C4-2B (cell line): Measurements from ENCODE around the gene NFAT5.

Experiments
- CTCF ChIP-seq: fragments of 450-650 bp; conservative IDR thresholded peaks from 2 replicates; pipeline ENCODE4 v1.5.1; 2017; ENCODE audit warnings: mild to moderate bottlenecking
- ZFX ChIP-seq: fragments of 450-650 bp; IDR thresholded peaks from 2 replicates; pipeline ENCODE4 v1.6.1; 2017

GRCh38 chr16:69600202-69600601 is 34.4 kb downstream of the NFAT5 start:
- TF ChIP-seq CTCF: no peak
- TF ChIP-seq ZFX: no peak
